ENCODE measurements around the gene MMD2. TPM values are rescaled to one million over a fixed set of nuclear protein-coding genes. Genes with fewer than 3 reads are reported as not detected.

Gene MMD2
- total and polyA plus RNA-seq, 2 of the 8 experiments (the other 6 are each of a cell fraction or from before 2014, with no cell fraction given) = 0.14 TPM; not detected in 1

DNA sequence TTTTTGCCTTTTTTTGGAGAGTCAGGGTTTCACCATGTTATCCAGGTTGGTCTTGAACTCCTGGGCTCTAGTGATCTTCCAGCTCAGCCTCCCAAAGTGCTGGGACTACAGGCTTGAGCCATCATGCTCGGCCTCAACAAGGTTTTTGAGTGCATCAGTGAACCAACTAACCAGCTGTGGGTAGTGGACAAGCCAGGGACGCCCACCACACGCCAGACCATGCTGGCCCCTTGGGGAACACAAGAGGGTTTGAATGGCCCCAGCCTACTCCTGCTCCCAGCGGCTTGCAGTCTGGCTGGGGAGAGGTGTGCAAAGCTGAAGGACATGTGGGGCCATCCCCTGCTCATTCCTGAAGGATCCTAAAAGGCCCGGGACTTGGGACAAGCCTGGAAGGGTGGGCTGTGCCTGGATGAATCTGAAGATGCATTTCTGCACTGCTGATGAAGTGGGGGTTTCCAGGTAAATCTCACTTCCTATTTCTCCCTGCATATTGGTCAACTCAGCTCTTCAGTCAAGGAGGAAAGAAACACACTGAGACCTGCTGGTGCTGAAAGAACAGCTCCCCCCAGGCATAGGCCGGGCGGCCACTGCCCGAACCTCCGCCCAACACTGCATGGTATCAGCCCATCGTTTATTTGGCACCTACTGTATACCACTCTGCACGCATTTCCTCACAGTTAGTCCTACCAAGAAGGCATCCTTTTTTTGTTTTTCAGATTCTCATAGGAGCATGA lies 6.9 kb downstream of the MMD2 start:
- no peak overlapping the region for H3K4me3 ChIP-seq (ENCODE audit: extremely low read depth in 1 of 4, insufficient read depth in 2 of 4, low read depth in 3 of 4, low read length in 4 of 4)
- H3K14ac ChIP-seq (ENCODE audit: insufficient read length) = no peak overlapping the region
- no peak overlapping the region for H3K23ac ChIP-seq (ENCODE audit: insufficient read length)
- H2BK12ac ChIP-seq (ENCODE audit: low read depth, low read length) = no peak overlapping the region
- no peak for DNase-seq (ENCODE audit: low read depth in 1 of 2, low spot score in 2 of 2)
- H2BK120ac ChIP-seq (replicated peaks; ENCODE audit: low read depth, low read length) = no peak overlapping the region
- no peak overlapping the region for H4K8ac ChIP-seq (ENCODE audit: extremely low read depth, insufficient read depth, low read length)
- no peak overlapping the region for H3K4me2 ChIP-seq (ENCODE audit: insufficient read depth in 1 of 2, low read depth in 2 of 2, low read length in 2 of 2)
- H3K27ac ChIP-seq (ENCODE audit: low read depth, low read length) = no peak overlapping the region
- H3K56ac ChIP-seq (replicated peaks; ENCODE audit: insufficient read length, low read depth, low read length) = no peak overlapping the region
- peaks cover 0 to 2% of the 10 kb centered on the region in 2 experiments for H4K20me1 ChIP-seq (replicated peaks in 1 of 2; ENCODE audit: control insufficient read depth in 1 of 2, insufficient read depth in 2 of 2, low read length in 2 of 2)
- TF ChIP-seq EZH2 (IDR thresholded peaks at IDR 0.05; ENCODE audit: low read depth, low read length, severe bottlenecking) = no peak
- no peak for TF ChIP-seq GABPA (IDR thresholded peaks at IDR 0.05; ENCODE audit: borderline replicate concordance, insufficient read depth, low read length)
- no peak for TF ChIP-seq SIN3A (conservative IDR thresholded peaks at IDR 0.05 in 1 of 2, IDR thresholded peaks at IDR 0.05 in 1 of 2; ENCODE audit: low read depth in 1 of 2, low read length in 2 of 2)
- no peak for TF ChIP-seq YY1 (IDR thresholded peaks at IDR 0.05; ENCODE audit: low read depth, low read length)
- TF ChIP-seq JUN (IDR thresholded peaks at IDR 0.05; ENCODE audit: low read depth, low read length) = no peak
- ChIA-PET CTCF (ENCODE audit: partially characterized antibody) (interaction anchor here (0.7 to 1.1 kb wide), 5 partner anchors 8 to 150 kb away, joined by 3 to 6 read pairs (median 3); no protein-coding TSS in a partner anchor), POLR2A (ENCODE audit: partially characterized antibody) (no interaction called here)
- no peak overlapping the region for H3K18ac ChIP-seq (ENCODE audit: extremely low read depth, low read length)
- no peak overlapping the region for H2BK15ac ChIP-seq (ENCODE audit: low read length)
- no peak overlapping the region for H2AFZ ChIP-seq (ENCODE audit: low read length)
- no peak overlapping the region for H2AK5ac ChIP-seq (ENCODE audit: low read depth, low read length)
- H3K27me3 ChIP-seq (replicated peaks in 1 of 4; ENCODE audit: control insufficient read depth in 3 of 4, extremely low read depth in 1 of 4, insufficient read depth in 3 of 4, low read length in 3 of 4) = peaks cover 0 to 3% (median 1%) of the 10 kb centered on the region in 4 experiments; a peak in 1 of 7 replicates
- no peak overlapping the region for H3K9ac ChIP-seq (replicated peaks in 1 of 4; ENCODE audit: extremely low read depth in 1 of 4, low read depth in 3 of 4, low read length in 3 of 4)
- H4K5ac ChIP-seq (ENCODE audit: insufficient read length, low read depth, low read length) = no peak overlapping the region
- H2BK5ac ChIP-seq (ENCODE audit: low read depth, low read length) = no peak overlapping the region
- H2BK20ac ChIP-seq (ENCODE audit: low read length) = no peak overlapping the region
- H3K36me3 ChIP-seq (ENCODE audit: control insufficient read depth in 2 of 4, insufficient read depth in 4 of 4, low read length in 3 of 4) = no peaks in the 10 kb centered on the region
- H4K91ac ChIP-seq (replicated peaks; ENCODE audit: insufficient read length, low read length) = no peak overlapping the region
- WGBS, 2 experiments (ENCODE audit: extremely low coverage in 1 of 2, insufficient coverage in 1 of 2, insufficient read length in 1 of 2, insufficient replicate concordance in 2 of 2, low coverage in 1 of 2, low lambda C conversion rate in 2 of 2, missing lambda C conversion rate in 1 of 2) = 66% methylated on average over 11 of the region's 11 CpGs; no CpG with 5 or more reads in 1 of the 2 experiments
- H3K4ac ChIP-seq (replicated peaks; ENCODE audit: insufficient read length, low read depth, low read length) = no peak overlapping the region
- H3K23me2 ChIP-seq (ENCODE audit: low read depth, low read length) = peaks cover 4% of the 10 kb centered on the region; the same call in 1 of the 2 replicates
- H3K4me1 ChIP-seq (replicated peaks in 1 of 4; ENCODE audit: control insufficient read depth in 3 of 4, insufficient read depth in 4 of 4, low read length in 3 of 4) = no peaks in the 10 kb centered on the region
- H3K9me3 ChIP-seq (ENCODE audit: insufficient read depth in 2 of 2, low read depth in 1 of 2, low read length in 1 of 2) = no peaks in the 10 kb centered on the region
- H3K79me2 ChIP-seq (ENCODE audit: control insufficient read depth in 1 of 2, insufficient read depth in 2 of 2, low read length in 2 of 2) = no peaks in the 10 kb centered on the region
- H3K79me1 ChIP-seq (ENCODE audit: low read depth, low read length) = no peaks in the 10 kb centered on the region
- FAIRE-seq = no peak

Data from H1 (cell line).